IPS-11a (cell line): ENCODE measurements around the gene CACNB4.
"Not testable (repeated sequence)": the region's sequence is repeated elsewhere in the genome, so short reads cannot be mapped to it uniquely, and the experiment has no call there.

Source experiments
- H3K4me3 ChIP-seq: one replicate; pipeline ENCODE4 v1.5.1; 2013; ENCODE audit warnings: low read depth, low read length, control low read depth

Gene CACNB4

DNA sequence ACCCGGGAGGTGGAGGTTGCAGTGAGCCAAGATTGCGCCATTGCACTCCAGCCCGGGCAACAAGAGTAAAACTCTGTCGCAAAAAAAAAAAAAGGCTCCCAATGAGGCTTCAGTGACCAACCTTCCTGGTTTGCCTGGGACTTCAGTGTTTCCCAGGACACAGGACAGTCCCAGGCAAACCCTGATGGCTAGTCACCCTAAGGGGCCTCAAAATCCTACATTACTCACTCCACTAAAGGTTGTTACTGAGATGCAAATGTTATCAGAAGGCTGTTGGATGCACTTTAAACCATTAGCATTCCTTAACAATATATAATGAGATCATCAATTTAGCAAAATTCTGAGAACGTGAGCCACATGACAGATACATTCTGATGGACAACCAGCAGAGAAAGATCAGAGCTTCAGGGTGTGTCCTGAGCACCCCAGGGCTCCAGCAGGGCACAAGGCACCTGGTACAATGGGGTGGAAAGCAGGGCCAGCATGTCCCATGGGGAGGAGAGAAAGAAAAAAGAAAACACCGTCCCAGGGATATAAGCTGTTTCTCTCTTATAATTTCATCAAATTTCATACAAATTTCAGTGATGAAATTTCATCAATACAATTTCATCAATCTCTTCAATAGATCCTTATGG is 152.5 kb downstream of the CACNB4 start:
- H3K4me3 ChIP-seq: no peak overlapping the region

- no peak overlapping the region for H3K4me3 ChIP-seq
Observed at GRCh38 chr2:151945602-151946001, 153.2 kb downstream of the CACNB4 start.

- no peak overlapping the region for H3K4me3 ChIP-seq
Observed at GRCh38 chr2:151945186-151945585, 153.7 kb downstream of the CACNB4 start.

DNA sequence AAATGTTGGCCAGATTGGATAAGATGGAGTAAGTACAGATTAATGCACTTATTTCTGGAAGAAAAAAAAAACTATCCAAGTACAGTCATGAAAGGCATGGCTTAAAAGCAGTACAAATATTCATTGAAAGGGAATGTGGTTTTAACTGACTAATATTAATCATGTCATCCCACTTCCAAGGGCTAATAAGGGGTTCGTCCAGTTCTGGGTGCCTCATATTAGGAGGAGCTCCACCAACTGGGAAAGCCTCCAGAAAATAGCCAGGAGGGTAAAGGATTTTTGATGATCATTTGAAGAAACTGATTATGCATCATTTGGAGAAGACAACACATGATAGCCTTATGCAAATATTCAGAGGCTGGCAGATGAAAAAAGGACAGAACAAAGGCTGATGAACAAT is 155.4 kb downstream of the CACNB4 start:
- no peak overlapping the region for H3K4me3 ChIP-seq

DNA sequence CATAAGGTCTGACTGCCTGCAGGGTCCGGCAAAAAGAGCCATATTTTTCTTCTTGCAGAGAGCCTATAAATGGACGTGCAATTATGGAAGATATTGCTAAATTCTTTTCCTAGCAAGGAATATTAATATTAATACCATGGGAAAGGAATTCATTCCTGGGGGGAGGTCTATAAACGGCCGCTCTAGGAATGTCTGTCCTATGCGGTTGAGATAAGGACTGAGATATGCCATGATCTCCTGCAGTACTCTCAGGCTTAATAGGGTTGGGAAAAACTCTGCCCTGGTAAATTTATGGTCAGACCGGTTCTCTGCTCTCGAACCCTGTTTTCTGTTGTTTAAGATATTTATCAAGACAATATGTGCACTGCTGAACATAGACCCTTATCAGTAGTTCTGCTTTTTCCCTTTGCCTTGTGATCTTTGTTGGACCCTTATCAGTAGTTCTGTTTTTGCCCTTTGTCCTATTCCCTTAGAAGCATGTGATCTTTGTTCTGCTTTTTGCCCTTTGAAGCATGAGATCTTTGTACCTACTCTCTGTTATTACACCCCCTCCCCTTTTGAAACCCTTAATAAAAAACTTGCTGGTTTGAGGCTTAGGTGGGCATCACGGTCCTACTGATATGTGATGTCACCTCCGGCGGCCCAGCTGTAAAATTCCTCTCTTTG is 156.2 kb downstream of the CACNB4 start:
- H3K4me3 ChIP-seq: not testable (repeated sequence)

GRCh38 chr2:151937966-151938365 is 160.9 kb downstream of the CACNB4 start:
- H3K4me3 ChIP-seq: no peak overlapping the region

DNA sequence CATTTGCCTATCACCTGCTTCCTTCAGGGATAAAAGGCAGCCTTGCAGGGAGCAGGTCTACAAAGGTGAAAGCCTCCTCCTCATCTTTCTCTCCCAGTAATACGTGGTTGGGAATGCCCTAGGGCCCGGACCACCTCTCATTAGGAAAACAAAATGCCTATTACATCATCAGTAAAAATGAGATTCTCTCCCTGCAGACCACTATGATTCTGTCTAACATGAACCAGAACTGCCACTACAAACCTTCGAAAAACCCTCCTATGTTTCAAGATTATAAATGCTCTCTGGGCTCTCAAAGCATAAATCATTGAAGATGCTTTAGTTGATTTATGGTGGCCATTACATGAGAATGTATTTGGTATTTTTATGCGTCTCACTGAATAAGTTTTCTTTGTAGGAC is 162.2 kb downstream of the CACNB4 start:
- no peak overlapping the region for H3K4me3 ChIP-seq

DNA sequence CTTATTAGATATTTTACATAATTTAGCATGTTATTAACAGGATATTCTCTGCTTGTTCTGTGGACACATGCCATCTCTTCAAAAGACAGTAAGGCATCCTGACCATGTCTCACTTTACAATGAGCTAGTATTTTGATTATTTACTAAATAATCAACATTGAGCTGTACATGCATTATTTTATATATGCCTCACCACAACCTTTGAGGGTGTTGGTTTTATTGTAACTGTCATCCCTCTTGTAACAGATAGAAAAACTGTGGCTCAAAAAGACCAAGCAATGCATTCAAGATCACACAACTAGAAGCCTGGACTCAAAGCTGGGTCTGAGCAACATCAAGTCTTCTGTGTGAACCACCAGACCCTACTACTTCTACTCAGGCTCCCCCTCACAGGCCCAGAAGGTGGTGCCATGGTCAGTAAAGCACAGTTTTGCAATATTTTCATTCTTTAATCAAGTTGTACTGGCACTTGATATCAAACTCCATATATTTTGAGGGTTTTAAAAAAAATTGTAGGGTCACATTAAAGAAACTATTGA is 165.5 kb downstream of the CACNB4 start:
- no peak overlapping the region for H3K4me3 ChIP-seq

- H3K4me3 ChIP-seq: no peak overlapping the region
Observed at GRCh38 chr2:151931756-151932155, 167.1 kb downstream of the CACNB4 start.

- no peak overlapping the region for H3K4me3 ChIP-seq
Observed at GRCh38 chr2:151931030-151931611, 167.7 kb downstream of the CACNB4 start.

GRCh38 chr2:151930042-151930441 is 168.8 kb downstream of the CACNB4 start:
- H3K4me3 ChIP-seq: no peak overlapping the region

DNA sequence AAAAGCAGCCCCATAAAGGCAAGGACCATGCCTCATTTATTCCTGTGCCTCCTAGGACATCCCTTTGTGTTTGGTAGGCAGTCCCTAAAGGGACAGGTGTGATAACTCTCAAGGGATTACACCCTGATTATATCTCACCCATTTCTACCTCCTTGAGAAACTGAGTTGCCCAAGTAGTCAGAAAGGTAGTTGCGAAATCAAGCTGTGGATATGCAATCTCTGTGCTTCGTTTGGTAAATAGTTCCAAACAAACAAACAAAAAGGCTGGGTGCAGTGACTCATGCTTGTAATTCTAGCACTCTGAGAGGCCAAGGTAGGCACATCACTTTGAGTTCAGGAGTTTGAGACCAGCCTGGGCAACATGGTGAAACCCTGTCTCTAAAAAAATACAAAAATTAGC is 170.5 kb downstream of the CACNB4 start:
- no peak overlapping the region for H3K4me3 ChIP-seq

DNA sequence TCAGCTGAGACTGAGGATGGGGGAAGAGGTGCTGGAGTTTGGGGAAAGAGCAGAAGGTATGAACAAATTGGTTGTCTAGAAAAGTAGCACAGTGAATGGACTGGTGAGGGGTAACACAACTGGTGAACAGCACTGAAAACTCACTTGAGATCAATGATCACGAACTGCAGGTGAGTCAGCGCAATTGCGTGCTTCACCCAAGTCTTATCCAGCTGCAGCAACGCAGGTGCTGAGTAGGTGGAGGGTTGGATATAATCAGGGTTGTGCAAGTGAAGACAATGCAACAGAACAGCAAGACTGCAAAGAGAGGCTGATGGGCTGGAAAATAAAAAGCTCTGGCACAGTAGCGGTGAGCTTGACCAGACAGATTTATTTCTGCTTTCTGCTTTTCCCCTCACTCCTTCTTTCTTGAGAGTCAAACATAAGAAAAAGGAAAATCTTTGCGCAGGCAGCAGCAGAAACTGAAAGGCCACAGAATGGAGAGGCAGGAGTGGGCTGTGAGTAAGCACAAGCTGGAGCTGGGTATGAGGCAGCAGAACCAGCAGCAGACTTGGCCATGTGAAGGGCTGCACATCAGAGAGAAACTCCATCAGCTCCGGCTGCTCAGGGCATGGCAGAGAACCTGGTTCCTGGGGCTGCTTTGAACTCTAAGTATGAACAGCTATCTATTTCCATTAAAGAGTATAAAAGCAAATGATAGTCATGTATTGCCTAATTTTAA is 171.2 kb downstream of the CACNB4 start:
- no peak overlapping the region for H3K4me3 ChIP-seq

DNA sequence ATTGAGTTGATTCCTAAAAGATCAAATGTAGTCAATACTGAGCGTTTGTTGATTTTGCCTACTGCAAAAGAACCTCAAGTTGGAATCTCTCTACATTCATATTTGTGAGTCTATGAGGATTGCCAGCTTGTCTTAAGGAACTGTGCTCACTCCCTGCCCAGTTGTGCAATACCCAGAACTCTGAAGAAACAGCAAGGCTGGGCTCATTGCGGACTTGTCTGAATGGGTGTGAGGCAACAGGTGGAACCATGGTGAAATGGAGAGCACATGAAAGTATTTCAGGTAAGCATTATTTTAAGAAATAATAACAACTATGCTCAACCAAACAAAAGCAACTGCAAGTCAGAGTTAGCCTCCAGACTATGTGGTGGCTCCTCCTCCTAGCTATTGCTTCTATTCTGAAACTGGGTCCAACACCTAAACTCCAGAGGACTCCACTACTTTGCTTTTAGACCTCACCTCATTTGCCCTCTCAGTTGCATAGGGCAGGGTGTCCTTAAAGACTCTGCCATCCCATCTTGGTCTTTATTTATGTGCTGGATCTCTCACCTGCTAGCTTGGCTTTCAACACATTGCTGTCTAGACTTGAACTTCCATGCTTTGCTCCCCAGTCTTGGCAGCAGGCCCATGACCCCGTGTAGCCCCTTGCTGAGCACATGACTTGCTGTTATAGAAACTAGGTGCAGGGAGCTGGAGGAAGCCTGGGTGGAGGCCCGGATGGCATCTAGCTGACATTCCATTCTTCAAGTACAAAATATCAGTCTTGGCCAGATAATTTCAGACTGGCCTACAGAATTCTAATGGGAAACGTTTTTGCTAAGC is 175.8 kb downstream of the CACNB4 start:
- H3K4me3 ChIP-seq: no peak overlapping the region

DNA sequence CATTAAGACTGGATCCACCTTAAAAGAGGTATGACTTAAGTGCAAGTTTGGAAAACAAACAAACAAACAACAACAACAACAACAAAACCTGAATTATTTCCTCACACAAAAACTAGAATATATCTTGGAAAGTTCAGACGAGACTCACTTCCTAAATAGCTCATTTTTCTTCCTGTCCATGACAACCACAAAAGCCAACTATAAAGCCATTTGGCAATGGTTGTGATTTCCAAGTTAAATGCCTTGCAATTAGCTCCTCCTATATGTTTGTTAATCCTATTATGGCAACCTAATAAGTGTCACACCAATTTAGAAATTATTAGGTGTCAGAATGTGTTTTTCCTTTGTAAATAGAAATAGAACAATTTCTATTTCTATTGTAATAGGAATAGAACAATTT is 179.1 kb downstream of the CACNB4 start:
- no peak overlapping the region for H3K4me3 ChIP-seq

GRCh38 chr2:151918308-151918707 is 180.5 kb downstream of the CACNB4 start:
- H3K4me3 ChIP-seq: no peak overlapping the region

GRCh38 chr2:151916632-151917031 is 182.2 kb downstream of the CACNB4 start:
- no peak overlapping the region for H3K4me3 ChIP-seq

GRCh38 chr2:151915629-151916025 is 183.2 kb downstream of the CACNB4 start:
- not testable (repeated sequence) for H3K4me3 ChIP-seq

- no peak overlapping the region for H3K4me3 ChIP-seq
Observed at GRCh38 chr2:151914989-151915628, 183.7 kb downstream of the CACNB4 start.

DNA sequence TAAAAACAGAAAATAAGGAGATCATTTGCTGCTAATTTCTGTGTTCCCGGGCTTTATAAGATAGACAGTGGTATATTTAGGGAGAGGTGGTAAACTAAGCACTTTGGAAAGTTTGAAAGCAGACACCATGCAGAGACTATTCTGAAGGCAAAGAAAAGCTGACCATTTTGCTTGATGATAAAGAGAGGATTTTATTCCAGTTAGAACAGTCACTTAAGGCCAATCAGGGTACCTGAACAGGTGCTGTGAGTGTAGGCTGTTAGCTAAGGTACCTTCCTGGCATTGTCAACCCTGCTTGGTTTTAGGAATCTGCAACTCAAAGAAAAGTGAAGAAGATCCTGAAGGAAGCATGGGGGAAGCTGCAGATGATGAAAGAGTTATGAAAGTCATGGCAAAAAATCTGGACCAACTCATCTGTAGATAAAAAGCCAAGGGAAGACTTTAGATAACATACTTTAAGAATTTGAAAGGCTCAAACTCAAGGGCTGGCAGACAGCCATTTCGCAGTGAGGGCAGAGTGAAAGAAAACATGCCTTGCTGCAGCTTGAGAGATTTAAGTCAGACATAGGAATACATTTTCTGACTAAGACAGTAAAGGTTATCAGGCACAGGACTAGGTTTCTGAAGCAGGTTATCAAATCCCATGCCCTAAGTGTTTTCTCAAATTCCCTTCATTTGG is 190.5 kb downstream of the CACNB4 start:
- no peak overlapping the region for H3K4me3 ChIP-seq
